Middle frontal gyrus (tissue), 1 donor: ENCODE measurements around the gene LHPP.

Experiments
- DNase-seq: peaks from one replicate; pipeline ENCODE4 v3.0.0-alpha.2; 2015; ENCODE audit warnings: low spot score; ENCODE audit errors: extremely low spot score

LHPP gene

GRCh38 chr10:124552691-124553276, 91.2 kb downstream of the LHPP start:
- DNase-seq = no peak

DNA sequence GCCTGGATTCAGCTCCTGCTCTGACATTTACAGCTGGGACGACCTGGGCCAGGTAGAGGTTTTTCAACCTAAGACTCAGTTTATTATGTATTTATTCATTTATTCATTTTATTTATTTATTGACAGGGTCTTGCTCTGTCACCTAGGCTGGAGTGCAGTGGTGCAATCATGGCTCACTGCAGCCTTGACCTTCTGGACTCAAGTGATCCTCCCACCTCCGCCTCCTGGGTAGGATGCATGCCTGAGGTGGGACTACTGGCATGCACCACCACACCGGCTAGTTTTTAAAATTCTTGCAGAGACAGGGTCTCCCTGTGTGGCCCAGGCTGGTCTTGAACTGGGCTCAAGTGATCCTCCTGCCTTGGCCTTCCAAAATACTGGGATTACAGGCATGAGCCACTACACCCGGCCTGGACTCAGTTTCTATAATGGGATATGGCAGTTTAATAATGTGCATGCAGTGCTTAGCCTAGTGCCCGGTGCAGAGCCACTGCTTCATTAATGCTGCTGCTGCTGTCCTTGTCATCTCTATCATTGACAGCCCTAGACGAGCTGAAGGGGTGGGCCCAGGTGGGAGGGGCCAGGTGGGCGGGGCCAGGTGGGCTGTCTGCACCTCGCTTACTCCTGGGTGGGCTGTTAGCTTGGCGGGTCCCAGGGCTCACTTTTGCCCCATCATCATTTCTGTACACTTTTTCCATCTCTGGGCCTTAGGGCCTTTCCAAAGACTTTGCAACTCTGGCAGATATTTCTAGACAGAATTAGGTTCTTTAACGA, 92.6 kb downstream of the LHPP start:
- no peak for DNase-seq

GRCh38 chr10:124557167-124557566, 95.5 kb downstream of the LHPP start:
- DNase-seq = no peak

DNA sequence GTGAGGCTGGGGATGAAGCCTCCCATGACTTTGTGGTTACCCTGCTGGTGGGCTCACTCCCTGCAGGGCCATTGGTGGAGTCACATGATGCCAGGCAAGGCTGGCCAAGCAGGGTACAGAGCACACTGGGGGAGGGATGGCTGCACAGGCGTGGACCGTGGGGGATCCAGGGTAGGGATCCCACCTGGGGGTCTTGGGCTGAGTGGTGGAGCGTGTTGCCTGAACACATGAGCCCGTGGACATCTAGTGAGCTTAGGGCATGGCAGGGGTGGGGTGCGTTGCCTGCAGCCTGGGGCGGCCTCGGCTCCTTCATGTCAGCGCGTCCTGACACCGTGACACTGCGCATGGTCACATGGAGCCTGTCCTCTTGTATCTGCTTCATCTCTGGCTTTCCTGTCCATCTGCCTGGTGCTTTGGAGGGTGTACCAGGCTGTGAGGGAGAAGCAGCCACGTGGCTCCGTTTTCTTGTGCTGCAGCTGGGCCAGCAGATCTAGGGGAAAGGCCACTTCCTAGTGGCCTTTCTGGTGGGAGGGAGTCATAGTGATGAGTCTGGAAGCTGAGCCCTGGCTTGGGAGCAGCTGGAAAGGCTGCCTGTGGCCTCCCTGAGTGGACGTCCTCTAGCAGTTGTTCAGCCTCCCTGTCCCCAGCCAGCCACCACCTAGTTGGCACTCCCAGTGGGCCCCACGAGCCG, 96.2 kb downstream of the LHPP start:
- DNase-seq = no peak

DNA sequence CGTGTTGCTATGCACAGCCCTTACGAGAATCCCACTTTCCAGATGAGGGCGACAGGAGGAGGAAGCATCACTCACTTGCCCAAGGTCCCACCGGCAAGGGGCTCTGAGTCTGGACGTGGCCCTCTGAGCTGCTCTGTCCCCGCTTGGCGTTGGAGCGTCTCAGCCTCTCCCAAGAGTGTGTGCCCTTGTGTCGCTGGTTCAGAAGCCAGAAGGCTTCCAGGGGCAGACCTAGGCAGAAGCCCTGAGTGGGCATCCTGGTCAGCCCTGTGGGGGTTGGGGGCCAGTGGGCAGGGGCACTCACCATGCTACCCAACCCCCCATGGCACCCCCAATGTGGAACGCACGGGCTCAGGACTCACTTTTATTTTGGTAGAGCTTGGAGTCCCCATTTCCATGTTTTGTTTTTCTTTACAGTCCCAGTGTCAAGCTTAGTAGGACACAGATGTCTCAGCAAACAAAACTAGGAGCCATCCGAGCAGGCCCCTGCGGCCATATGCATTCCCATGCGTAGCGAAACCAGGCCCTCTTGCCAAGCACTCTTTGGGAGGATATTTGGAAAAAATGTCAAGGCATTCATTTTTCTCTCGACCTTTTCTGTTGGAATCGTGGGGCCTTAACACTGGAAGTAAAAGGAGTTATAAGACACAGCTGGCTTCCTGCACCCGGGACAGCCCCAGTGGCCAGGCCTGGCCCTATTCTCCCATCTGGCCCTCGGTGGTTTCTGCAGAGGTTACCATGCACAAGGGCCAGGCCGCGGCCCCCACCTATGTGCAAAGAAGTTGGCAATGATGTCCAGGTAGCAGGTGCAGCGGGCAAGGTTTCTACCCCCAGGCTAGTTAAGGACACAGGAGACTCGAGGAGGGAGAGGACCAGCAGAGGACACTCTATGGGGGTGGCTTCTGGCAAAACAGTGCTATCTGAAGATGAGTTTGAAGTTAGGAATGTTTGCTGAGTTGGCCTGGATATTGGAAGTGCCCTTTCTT, 97.0 kb downstream of the LHPP start:
- DNase-seq = no peak

DNA sequence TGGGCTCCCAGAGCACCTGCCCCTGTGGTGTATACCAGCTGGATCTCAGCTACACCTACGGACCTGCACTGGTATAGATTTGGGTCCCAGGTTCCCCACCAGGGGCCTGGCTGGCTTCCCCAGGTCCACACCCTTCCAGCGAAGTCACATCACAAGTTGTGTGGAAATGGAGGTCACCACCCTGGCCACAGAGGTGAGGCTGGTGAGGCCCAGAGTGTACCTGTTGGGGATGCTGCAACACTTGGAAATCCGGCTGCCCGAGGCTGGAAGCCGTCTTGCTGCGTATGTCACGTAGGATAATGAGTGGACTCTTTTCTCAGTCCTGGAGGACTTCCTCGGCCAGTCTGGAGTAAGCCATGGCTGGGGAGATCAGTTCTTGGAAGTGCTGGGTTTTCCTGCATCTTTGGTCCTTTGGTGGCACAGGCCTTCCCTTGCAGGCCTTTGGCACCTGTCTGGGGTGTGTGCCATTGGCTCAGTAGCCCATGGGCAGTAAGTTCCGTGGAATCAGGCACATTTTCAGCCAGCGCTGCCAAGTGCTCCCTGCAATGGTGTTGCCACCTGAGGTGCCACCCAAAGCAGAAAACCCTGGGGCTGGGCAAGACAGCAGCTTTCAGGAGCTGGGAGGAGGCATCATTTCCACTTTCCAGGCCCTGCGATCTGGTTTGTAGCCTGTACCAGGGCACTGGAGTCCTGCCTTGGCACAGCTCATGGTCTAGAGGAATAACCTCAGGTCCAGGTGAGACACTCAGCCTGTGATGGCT, 97.9 kb downstream of the LHPP start:
- DNase-seq = no peak

- peak; percentile 64 for DNase-seq
Observed at GRCh38 chr10:124560377-124561105, 98.9 kb downstream of the LHPP start.

DNA sequence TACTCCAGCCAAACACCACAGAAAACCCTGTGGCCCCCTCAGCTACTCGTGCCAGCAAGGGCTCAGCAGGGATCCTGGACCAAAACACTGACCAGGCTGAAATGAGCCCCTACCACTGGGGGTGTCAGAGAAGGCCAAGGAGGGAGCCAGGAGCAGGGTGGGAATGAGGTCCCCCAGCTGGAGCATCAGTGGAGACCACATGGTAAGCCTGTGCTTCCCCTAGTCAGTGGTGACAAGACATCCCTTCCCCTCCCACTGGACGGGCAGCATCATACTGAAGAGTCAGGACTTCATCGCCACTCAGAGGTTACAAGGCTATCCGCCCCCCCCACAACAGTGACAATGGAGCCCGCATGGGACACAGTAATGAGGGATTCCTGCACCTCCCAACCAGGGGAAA, 99.6 kb downstream of the LHPP start:
- no peak for DNase-seq

- DNase-seq = no peak
Observed at GRCh38 chr10:124562425-124563060, 100.9 kb downstream of the LHPP start.

GRCh38 chr10:124563320-124564040, 101.9 kb downstream of the LHPP start:
- no peak for DNase-seq

DNA sequence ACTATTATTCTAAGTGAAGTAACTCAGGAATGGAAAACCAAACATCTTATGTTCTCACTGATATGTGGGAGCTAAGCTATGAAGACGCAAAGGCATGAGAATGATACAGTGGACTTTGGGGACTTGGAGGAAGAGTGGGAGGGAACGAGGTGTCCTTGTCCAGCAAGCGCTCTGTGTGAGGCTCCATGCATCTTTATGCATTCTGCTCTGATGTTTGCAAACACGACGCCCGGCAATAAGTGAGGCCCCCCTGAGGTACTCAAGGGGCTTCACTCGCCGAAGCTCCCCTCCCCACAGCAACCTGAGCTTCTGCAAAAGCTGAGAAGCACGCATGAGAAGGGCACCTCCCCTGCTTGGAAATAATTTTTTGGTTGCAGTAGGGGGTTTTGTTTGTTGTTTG, 103.3 kb downstream of the LHPP start:
- no peak for DNase-seq

GRCh38 chr10:124565565-124566221, 104.1 kb downstream of the LHPP start:
- DNase-seq = no peak

DNA sequence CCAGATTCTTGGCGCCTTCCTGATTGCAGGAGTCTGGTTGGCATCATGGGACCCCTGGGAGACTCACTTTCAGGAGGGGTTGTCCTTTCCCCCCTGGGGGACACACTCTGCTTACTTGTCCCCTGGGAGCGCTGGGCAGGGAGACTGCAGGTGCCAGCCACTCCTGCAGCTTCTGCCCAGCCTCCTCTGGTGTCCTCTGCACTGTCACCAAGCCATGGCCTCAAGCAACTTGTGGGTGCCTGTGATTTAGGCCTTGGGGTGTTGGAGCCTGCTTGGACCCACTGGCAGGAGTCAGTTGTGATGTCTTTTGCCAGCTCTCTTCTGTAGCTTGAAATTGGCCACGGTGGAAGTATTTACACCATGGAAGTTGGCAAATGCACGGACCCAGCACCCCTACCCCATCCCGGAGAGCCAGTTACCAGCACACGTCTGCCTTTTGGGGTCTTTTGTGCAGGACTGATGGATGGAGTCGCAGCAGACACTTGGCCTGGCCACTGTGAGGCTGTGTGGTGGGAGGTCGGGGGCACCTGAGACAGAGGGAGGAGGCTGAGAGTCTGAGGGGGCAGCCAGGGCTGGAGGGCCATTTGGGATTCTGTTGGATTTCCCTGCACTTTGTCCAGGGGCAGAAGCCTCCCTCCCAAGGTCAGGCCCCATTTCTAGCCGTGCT, 104.7 kb downstream of the LHPP start:
- no peak for DNase-seq

DNA sequence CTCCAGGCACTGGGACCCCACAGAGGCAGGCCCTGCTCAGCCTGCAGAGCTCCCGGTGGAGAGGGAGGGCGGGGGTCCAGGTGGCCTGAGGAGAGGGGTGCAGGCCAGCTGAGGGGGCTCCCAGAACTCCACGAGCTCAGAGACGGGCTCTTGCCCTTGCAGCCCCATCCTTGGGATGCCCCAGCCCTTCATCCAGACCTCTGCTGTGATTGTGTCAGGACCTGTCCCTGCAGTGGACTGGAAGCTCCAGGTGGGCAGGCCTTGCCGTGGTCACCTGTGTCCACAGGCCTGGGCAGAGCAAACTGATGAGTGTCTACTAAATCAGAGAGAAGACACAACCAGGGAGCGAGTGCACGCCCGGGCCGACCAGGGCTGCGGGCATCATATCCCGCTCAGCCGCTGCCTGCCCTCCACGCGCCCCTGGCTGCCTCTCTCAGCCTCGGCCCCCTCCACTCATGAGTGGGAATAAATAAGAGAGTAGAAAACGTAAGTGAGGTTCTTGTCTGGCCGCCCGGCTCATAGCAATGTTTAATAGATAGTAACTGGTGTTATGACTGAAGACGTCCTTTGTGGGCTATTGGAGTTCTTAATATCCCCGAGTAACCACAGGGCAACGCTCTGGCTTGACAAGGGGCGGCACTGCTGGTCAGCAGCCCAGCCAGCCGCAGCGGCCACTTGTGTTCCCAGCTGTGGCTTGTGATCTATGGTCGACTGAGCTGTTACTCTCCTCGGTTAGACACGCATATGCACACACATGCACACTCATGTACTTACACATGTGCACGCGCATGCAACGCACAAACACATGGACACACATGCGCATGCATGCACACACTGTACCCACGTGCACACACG, 105.6 kb downstream of the LHPP start:
- DNase-seq = no peak

- DNase-seq = no peak
Observed at GRCh38 chr10:124568339-124568738, 106.7 kb downstream of the LHPP start.

GRCh38 chr10:124568848-124569622, 107.4 kb downstream of the LHPP start:
- no peak for DNase-seq
